Neural cell (in vitro differentiated cells): ENCODE results near the gene CXorf58.

Source experiments
- EP300 ChIP-seq: fragments of 450-650 bp; conservative IDR thresholded peaks from 2 replicates; pipeline ENCODE4 v1.6.1; 2014; ENCODE audit warnings: antibody characterized with exemption, mild to moderate bottlenecking, moderate library complexity; ENCODE audit not compliant: poor library complexity, severe bottlenecking
- EZH2 ChIP-seq: fragments of 200-600, 300-800 bp; shearing (Covaris generic), sonication (generic); IDR thresholded peaks from 2 replicates; pipeline ENCODE4 v1.6.1; 2014; ENCODE audit warnings: antibody characterized with exemption, low read length, borderline replicate concordance, mild to moderate bottlenecking; ENCODE audit not compliant: insufficient read depth, poor library complexity, severe bottlenecking
- MXI1 ChIP-seq: fragments of 450-650 bp; conservative IDR thresholded peaks from 2 replicates; pipeline ENCODE4 v1.6.1; 2014; ENCODE audit warnings: antibody characterized with exemption, mild to moderate bottlenecking; ENCODE audit not compliant: poor library complexity, severe bottlenecking
- POLR2AphosphoS5 ChIP-seq: IDR thresholded peaks from 2 replicates; pipeline ENCODE4 v1.6.1; 2012
- RAD21 ChIP-seq: fragments of 450-650 bp; conservative IDR thresholded peaks from 2 replicates; pipeline ENCODE4 v1.6.1; 2014; ENCODE audit warnings: antibody characterized with exemption, mild to moderate bottlenecking, moderate library complexity
- REST ChIP-seq: IDR thresholded peaks from 2 replicates; pipeline ENCODE4 v1.6.1; 2012; ENCODE audit warnings: borderline replicate concordance
- SMC3 ChIP-seq: fragments of 450-650 bp; conservative IDR thresholded peaks from 2 replicates; pipeline ENCODE4 v1.6.1; 2014; ENCODE audit warnings: antibody characterized with exemption, mild to moderate bottlenecking, moderate library complexity; ENCODE audit not compliant: poor library complexity
- TAF1 ChIP-seq: IDR thresholded peaks from 2 replicates; pipeline ENCODE4 v1.6.1; 2012; ENCODE audit warnings: low read depth
- TF ChIP-seq, protein P1 (sequence below): fragments of 450-650 bp; IDR thresholded peaks from 2 replicates; pipeline ENCODE4 v1.5.1; 2014; ENCODE audit warnings: antibody characterized with exemption, mild to moderate bottlenecking, moderate library complexity; ENCODE audit not compliant: poor library complexity, severe bottlenecking

GRCh38 chrX:23939203-23939602 is 31.4 kb downstream of the CXorf58 start:
- TF ChIP-seq, protein P1, sequence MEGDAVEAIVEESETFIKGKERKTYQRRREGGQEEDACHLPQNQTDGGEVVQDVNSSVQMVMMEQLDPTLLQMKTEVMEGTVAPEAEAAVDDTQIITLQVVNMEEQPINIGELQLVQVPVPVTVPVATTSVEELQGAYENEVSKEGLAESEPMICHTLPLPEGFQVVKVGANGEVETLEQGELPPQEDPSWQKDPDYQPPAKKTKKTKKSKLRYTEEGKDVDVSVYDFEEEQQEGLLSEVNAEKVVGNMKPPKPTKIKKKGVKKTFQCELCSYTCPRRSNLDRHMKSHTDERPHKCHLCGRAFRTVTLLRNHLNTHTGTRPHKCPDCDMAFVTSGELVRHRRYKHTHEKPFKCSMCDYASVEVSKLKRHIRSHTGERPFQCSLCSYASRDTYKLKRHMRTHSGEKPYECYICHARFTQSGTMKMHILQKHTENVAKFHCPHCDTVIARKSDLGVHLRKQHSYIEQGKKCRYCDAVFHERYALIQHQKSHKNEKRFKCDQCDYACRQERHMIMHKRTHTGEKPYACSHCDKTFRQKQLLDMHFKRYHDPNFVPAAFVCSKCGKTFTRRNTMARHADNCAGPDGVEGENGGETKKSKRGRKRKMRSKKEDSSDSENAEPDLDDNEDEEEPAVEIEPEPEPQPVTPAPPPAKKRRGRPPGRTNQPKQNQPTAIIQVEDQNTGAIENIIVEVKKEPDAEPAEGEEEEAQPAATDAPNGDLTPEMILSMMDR = no peak
- TF ChIP-seq TAF1 (no peak), POLR2AphosphoS5 (no peak), SMC3 (no peak), REST (no peak), EZH2 (no peak), EP300 (no peak), RAD21 (no peak), MXI1 (no peak)
